HG03571 (cell line): ENCODE results near the gene CCR9.

Source experiments
- ATAC-seq: cut with Tn5 transposase; IDR thresholded peaks from one replicate; pipeline ENCODE4 v1.9.1; 2021; ENCODE audit not compliant: unreplicated experiment

CCR9 gene

GRCh38 chr3:45872569-45872968 lies 13.8 kb upstream of the CCR9 start:
- ATAC-seq, result no peak

GRCh38 chr3:45873036-45873435 lies 13.3 kb upstream of the CCR9 start:
- ATAC-seq, result no peak

GRCh38 chr3:45873638-45874037 lies 12.7 kb upstream of the CCR9 start:
- ATAC-seq, result no peak

- ATAC-seq, result no peak
Measured at GRCh38 chr3:45874677-45875346, 11.5 kb upstream of the CCR9 start.

- no peak for ATAC-seq
Measured at GRCh38 chr3:45878124-45878523, 8.2 kb upstream of the CCR9 start.

- ATAC-seq, result no peak
Measured at GRCh38 chr3:45880725-45881077, 5.6 kb upstream of the CCR9 start.

GRCh38 chr3:45881078-45882022 lies 5.0 kb upstream of the CCR9 start:
- ATAC-seq, result no peak

GRCh38 chr3:45884368-45885201 lies 1.8 kb upstream of the CCR9 start:
- no peak for ATAC-seq

- no peak for ATAC-seq
Measured at GRCh38 chr3:45887285-45887684, 942 bp downstream of the CCR9 start.

- no peak for ATAC-seq
Measured at GRCh38 chr3:45887759-45888511, 1.6 kb downstream of the CCR9 start.

- no peak for ATAC-seq
Measured at GRCh38 chr3:45889337-45889736, 3.0 kb downstream of the CCR9 start.

- ATAC-seq, result no peak
Measured at GRCh38 chr3:45890405-45890804, 4.1 kb downstream of the CCR9 start.

GRCh38 chr3:45892161-45892560 lies 5.8 kb downstream of the CCR9 start:
- ATAC-seq, result no peak

- no peak for ATAC-seq
Measured at GRCh38 chr3:45894015-45894414, 7.7 kb downstream of the CCR9 start.

GRCh38 chr3:45895686-45896468 lies 9.5 kb downstream of the CCR9 start:
- no peak for ATAC-seq

GRCh38 chr3:45896956-45897355 lies 10.6 kb downstream of the CCR9 start:
- no peak for ATAC-seq

- no peak for ATAC-seq
Measured at GRCh38 chr3:45904931-45905330, 18.6 kb downstream of the CCR9 start.

GRCh38 chr3:45905755-45906154 lies 19.4 kb downstream of the CCR9 start:
- no peak for ATAC-seq

GRCh38 chr3:45906681-45907407 lies 20.5 kb downstream of the CCR9 start:
- no peak for ATAC-seq
